Neural crest cell (in vitro differentiated cells): Measurements from ENCODE around the gene SNX21. TPM values are rescaled to one million over a fixed set of nuclear protein-coding genes. Genes with fewer than 3 reads are reported as not detected.
"Not testable (repeated sequence)": the region's sequence is repeated elsewhere in the genome, so short reads cannot be mapped to it uniquely, and the experiment has no call there.

Source experiments
- DNase-seq: peaks from one replicate; pipeline ENCODE4 v3.0.0; 2021; ENCODE audit warnings: low read depth, mixed read lengths, low spot score
- H3K27ac Mint-ChIP-seq: one replicate; pipeline ENCODE4 v1.8.0; 2021; ENCODE audit warnings: mild to moderate bottlenecking, mixed read lengths; ENCODE audit not compliant: unreplicated experiment
- H3K27me3 Mint-ChIP-seq: 2 replicates; pipeline ENCODE4 v1.8.0; 2021; ENCODE audit warnings: low read depth, mild to moderate bottlenecking, mixed read lengths
- H3K36me3 Mint-ChIP-seq: 2 replicates; pipeline ENCODE4 v1.8.0; 2021; ENCODE audit warnings: low read depth, mild to moderate bottlenecking, mixed read lengths
- H3K4me1 Mint-ChIP-seq: 2 replicates; pipeline ENCODE4 v1.8.0; 2021; ENCODE audit warnings: mixed read lengths
- H3K4me3 Mint-ChIP-seq: one replicate; pipeline ENCODE4 v1.8.0; 2021; ENCODE audit warnings: mild to moderate bottlenecking, mixed read lengths
- H3K9me3 Mint-ChIP-seq: 2 replicates; pipeline ENCODE4 v1.8.0; 2021; ENCODE audit warnings: mixed read lengths
- long read RNA-seq: library from polyadenylated mRNA; unstranded; transcript quantifications from one replicate; pipeline ENCODE4 v2.0.0, GENCODE V29; 2020
- total RNA-seq: library from RNA; stranded (reverse); gene quantifications from 2 replicates; pipeline ENCODE4 v1.2.1, GENCODE V29; 2021
- TF ChIP-seq, protein P1 (sequence below): fragments of 200-600 bp; sonication (generic); conservative IDR thresholded peaks from 2 replicates; pipeline ENCODE4 v1.5.0; 2021; ENCODE audit warnings: antibody characterized with exemption, mild to moderate bottlenecking

Gene SNX21, protein sequence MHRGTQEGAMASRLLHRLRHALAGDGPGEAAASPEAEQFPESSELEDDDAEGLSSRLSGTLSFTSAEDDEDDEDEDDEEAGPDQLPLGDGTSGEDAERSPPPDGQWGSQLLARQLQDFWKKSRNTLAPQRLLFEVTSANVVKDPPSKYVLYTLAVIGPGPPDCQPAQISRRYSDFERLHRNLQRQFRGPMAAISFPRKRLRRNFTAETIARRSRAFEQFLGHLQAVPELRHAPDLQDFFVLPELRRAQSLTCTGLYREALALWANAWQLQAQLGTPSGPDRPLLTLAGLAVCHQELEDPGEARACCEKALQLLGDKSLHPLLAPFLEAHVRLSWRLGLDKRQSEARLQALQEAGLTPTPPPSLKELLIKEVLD
- total RNA-seq: 16.8 and 19.4 TPM in 2 replicates
- long read RNA-seq, partial matches to known transcripts: 0 of 2 reads
- long read RNA-seq, other reads (novel, unspliced or antisense): 1 of 2 reads

DNA sequence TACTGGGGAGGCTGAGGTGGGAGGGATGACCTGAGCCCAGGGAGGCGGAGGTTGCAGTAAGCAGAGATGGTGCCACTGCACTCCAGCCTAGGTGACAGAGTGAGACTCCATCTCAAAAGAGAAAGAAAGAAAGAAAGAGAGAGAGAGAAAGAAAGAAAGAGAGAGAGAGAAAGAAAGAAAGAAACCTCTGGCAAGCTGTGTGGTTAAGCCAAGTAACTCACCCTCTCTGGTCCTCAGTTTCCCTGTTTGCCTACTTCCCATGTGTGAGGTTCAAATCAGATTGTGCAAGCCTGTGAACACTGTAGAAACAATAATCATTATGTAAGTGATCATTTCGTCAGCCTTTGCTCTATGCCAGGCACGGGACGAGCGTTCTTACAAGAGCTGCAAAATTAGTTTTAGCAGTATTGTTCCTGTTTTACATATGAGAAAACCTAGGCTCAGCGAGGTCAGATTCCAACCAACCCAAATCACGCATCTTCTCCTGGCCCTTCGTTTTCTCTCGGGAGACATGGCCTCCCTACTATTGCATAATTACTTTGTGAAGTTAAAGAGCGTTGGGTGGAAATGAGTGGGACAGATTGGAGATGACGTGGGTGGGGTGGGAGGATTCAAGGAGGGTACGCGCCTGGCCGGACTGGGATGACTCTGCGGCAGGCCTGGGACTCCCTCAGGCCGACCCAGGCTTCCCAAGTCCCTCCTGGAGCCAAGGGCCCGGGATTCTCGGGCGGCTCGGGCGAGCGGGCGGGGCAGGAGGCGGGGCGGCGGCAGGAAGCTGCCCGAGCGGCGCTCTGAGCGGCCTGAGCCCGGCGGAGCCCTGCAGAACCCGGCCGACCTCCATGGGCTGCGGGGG, at the start of gene SNX21:
SNX21 (plus strand) TSS at position 770 of the 853 bp plus-strand sequence. CDS start 121 bp downstream, outside the sequence.
- no peaks in the 10 kb centered on the region for H3K27me3 Mint-ChIP-seq
- peaks cover 29% of the 10 kb centered on the region for H3K4me1 Mint-ChIP-seq
- peak within 1 kb of the TSS; percentile 86 for H3K4me3 Mint-ChIP-seq
- H3K9me3 Mint-ChIP-seq: no peaks in the 10 kb centered on the region
- H3K27ac Mint-ChIP-seq: peak within 1 kb of the TSS; percentile 32
- H3K36me3 Mint-ChIP-seq: no peaks in the 10 kb centered on the region
- DNase-seq: peak; percentile 69
- TF ChIP-seq, protein P1, sequence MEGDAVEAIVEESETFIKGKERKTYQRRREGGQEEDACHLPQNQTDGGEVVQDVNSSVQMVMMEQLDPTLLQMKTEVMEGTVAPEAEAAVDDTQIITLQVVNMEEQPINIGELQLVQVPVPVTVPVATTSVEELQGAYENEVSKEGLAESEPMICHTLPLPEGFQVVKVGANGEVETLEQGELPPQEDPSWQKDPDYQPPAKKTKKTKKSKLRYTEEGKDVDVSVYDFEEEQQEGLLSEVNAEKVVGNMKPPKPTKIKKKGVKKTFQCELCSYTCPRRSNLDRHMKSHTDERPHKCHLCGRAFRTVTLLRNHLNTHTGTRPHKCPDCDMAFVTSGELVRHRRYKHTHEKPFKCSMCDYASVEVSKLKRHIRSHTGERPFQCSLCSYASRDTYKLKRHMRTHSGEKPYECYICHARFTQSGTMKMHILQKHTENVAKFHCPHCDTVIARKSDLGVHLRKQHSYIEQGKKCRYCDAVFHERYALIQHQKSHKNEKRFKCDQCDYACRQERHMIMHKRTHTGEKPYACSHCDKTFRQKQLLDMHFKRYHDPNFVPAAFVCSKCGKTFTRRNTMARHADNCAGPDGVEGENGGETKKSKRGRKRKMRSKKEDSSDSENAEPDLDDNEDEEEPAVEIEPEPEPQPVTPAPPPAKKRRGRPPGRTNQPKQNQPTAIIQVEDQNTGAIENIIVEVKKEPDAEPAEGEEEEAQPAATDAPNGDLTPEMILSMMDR: no peak

- Mint-ChIP-seq H3K9me3 (no peaks in the 10 kb centered on the region), H3K4me1 (peaks cover 15% of the 10 kb centered on the region), H3K36me3 (no peaks in the 10 kb centered on the region), H3K4me3 (peak overlapping the region; percentile 27), H3K27ac (no peak overlapping the region), H3K27me3 (peaks cover 17% of the 10 kb centered on the region)
- DNase-seq: no peak
- TF ChIP-seq, protein P1: no peak
These were observed 45.2 kb upstream of the SNX21 start for GRCh38 chr20:45788351-45788750.

DNA sequence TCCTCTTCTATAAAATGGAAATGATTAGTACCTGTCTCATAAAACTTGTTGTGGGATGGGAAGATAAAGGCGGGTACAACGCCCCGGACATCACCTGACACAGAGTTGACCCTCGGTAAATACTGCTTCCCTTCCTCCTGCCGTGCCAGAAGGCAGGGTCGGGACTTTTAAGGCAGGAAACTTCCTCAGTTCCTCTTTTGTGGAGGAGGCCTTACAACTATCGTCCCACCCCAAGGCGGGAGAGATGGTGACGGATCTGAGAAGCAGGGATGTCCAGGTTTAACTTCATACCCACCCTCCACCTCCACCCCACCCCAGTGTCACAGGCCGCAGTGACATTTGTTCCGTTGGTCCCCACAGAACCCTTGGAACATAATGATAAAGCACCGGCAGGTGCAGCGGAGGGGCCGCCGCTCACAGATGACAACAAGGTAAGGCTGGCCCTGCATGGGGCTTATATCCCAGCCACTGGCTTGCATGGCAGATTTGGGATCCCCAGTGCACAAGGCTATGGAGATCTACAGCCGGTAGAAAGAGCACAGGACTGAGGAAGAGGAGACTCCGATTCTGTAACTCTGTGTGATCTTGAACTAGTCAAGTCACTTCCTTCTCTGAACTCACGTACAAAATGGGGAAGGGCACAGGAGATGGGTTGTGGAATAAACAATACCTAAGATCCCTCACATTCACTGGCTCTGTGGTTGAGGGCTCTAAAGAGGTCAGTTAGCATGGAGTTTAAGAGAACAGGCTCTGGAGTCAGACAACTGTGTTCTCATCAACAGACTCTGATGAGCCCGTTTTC, 41.1 kb upstream of the SNX21 start:
- Mint-ChIP-seq H3K4me3 (peak overlapping the region; percentile 86), H3K27me3 (peaks cover 8% of the 10 kb centered on the region), H3K9me3 (no peaks in the 10 kb centered on the region), H3K27ac (peak overlapping the region; percentile 71), H3K36me3 (peaks cover 6% of the 10 kb centered on the region), H3K4me1 (peaks cover 15% of the 10 kb centered on the region)
- DNase-seq: no peak
- TF ChIP-seq, protein P1: no peak

DNA sequence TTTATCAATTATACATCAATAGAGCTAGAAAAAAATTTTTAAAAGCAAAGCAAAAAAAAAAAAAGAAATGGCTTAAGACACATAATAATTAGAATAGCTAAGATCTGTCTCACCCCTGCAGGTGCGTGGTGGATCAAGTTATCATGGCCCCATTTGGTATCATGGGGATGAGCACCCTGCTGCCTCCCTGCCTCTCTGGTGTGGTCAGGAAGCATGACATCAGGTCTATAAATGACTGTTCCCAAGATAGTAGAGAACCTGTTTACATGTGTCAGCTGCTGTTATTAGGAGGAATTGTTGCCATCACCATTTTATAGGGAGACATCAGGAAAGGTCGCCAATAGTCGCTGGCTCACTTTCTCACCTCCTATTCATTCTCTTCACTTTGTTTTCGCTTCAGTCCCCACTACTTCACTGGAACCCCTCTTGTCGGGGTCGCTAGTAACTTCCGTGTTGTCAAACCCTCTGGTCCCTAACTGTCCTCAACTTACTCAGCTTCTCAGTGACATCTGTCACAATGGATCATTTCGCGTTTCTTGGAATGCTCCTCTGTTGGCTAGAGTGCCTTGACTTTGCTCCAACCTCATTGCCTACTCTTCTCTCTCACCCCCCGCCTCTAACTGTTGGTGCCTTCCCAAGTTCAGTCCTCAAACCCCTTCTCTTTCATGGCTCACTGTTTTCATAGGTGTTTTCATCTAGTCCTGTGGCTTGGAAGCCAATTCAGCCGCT, 37.1 kb upstream of the SNX21 start:
- H3K4me3 Mint-ChIP-seq: no peak overlapping the region
- H3K36me3 Mint-ChIP-seq: peaks cover 6% of the 10 kb centered on the region
- H3K9me3 Mint-ChIP-seq: no peaks in the 10 kb centered on the region
- peaks cover 2% of the 10 kb centered on the region for H3K27me3 Mint-ChIP-seq
- no peak for DNase-seq
- TF ChIP-seq, protein P1: no peak
- H3K4me1 Mint-ChIP-seq: peaks cover 10% of the 10 kb centered on the region
- H3K27ac Mint-ChIP-seq: no peak overlapping the region

GRCh38 chr20:45797510-45797909, 36.1 kb upstream of the SNX21 start:
- not testable (repeated sequence) for H3K27me3 Mint-ChIP-seq, H3K4me3 Mint-ChIP-seq, H3K36me3 Mint-ChIP-seq, H3K9me3 Mint-ChIP-seq, H3K4me1 Mint-ChIP-seq, H3K27ac Mint-ChIP-seq, DNase-seq

DNA sequence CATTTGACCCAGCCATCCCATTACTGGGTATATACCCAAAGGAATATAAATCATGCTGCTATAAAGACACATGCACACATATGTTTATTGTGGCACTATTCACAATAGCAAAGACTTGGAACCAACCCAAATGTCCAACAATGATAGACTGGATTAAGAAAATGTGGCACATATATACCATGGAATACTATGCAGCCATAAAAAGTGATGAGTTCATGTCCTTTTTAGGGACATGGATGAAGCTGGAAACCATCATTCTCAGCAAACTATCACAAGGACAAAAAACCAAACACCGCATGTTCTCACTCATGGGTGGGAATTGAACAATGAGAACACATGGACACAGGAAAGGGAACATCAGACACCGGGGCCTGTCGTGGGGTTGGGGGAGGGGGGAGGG, 35.6 kb upstream of the SNX21 start:
- H3K4me1 Mint-ChIP-seq, DNase-seq, H3K27me3 Mint-ChIP-seq, H3K4me3 Mint-ChIP-seq, H3K27ac Mint-ChIP-seq, H3K9me3 Mint-ChIP-seq, H3K36me3 Mint-ChIP-seq: not testable (repeated sequence)
